A673 (cell line): ENCODE data around the gene CCDC88B.

ENCODE experiments used
- EZH2 ChIP-seq: fragments of 200-600 bp; sonication (generic); IDR thresholded peaks from 2 replicates; pipeline ENCODE4 v1.6.1; 2017; ENCODE audit warnings: borderline replicate concordance, low read depth, mild to moderate bottlenecking, mixed read lengths, antibody characterized with exemption, low read length; ENCODE audit not compliant: poor library complexity, severe bottlenecking
- TF ChIP-seq, protein P1 (sequence below): fragments of 300-800, 200-600 bp; sonication (generic); conservative IDR thresholded peaks from 2 replicates; pipeline ENCODE4 v1.5.1; 2017; ENCODE audit warnings: low read depth, mild to moderate bottlenecking, antibody characterized with exemption, low read length, moderate library complexity, mixed read lengths

DNA sequence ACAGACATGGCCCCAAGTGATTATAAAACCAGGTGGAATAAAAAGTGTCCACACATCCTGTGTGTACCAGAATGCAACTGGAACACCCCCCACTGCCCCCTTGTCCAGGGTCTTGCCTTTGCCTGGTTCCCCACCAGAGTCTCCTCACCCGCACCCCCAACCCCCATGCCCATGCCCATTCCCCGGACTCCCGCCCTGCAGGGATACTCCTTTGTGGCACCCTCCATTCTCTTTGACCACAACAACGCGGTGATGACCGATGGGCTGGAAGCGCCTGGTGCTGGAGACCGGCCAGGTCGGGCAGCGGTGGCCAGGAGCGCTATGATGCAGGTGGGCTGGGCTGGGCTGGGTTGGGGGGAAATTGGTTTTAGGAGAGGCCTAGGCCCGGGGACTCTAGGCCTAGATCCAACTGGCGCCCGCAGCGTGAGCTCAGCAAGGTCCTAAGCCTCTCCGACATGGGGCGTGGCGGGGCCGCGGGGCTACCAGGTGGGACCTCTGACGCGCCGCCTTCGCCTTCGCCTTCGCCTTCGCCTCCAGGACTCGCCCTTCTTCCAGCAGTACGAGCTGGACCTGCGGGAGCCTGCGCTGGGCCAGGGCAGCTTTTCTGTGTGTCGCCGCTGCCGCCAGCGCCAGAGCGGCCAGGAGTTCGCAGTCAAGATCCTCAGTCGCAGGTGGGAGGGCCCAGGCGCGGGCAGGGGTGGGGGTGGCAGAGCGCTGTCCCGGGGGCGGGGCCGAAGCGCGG lies 28.1 kb downstream of the CCDC88B start:
- no peak for TF ChIP-seq EZH2
- TF ChIP-seq, protein P1, sequence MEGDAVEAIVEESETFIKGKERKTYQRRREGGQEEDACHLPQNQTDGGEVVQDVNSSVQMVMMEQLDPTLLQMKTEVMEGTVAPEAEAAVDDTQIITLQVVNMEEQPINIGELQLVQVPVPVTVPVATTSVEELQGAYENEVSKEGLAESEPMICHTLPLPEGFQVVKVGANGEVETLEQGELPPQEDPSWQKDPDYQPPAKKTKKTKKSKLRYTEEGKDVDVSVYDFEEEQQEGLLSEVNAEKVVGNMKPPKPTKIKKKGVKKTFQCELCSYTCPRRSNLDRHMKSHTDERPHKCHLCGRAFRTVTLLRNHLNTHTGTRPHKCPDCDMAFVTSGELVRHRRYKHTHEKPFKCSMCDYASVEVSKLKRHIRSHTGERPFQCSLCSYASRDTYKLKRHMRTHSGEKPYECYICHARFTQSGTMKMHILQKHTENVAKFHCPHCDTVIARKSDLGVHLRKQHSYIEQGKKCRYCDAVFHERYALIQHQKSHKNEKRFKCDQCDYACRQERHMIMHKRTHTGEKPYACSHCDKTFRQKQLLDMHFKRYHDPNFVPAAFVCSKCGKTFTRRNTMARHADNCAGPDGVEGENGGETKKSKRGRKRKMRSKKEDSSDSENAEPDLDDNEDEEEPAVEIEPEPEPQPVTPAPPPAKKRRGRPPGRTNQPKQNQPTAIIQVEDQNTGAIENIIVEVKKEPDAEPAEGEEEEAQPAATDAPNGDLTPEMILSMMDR: no peak
